ENCODE results near the gene CD200R1L. TPM values are rescaled to one million over a fixed set of nuclear protein-coding genes. Genes with fewer than 3 reads are reported as not detected.

The CD200R1L gene
- total and polyA plus RNA-seq, 2 of the 13 experiments (the other 11 are each of a cell fraction or from before 2014, with no cell fraction given) = not detected

DNA sequence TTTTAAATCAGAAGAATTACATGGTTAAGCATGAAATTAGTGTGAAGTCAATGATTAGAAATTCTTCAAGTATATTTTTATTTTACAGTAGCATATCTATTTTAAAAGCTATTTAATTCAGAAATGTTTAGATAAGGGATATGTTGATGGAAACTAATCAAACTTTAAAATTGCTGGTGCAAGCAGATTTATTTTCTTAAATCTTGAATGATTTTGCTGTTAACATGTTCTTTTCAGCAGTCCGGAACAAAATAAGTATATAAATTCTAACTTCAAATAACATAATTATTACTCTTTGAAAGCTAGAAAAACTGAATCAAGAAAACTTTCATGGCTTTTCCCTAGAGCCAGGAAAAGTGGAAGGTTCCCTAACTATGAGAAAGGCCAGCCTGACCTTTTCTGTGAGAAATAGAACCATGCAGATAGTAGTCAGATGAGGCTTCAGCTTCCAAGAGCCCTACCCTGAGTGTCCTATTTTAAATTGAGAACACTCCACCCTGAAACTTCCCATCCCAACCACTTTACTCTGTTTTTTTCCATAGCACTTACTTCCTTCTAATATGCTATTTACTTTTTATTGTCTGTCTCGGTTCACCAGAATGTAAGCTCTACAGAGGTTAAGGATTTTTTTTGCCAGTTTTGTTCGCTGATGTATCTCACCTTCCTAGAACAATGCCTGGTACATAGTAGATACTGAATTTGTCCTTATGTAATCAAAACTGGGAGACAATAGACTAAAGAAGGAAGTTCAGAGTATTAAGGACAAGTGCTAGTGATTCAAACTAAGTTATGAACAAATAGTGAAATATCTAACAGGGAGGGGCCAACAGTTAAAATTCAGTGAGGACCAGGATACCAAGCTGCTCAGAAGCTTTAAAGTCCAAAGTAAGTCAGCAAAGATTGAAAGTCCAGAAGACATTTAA, 66.8 kb downstream of the CD200R1L start:
- DNase-seq (ENCODE audit: low spot score) = no peak
- Histone ChIP-seq H3K4me1 (ENCODE audit: insufficient read depth, low read length) (no peaks in the 10 kb centered on the region), H3K9ac (ENCODE audit: insufficient read depth, low read depth, low read length) (no peak overlapping the region), H3K4me3 (replicated peaks in 1 of 3; ENCODE audit: insufficient read depth in 1 of 3, low read depth in 2 of 3, low read length in 3 of 3) (no peak overlapping the region), H4K20me1 (ENCODE audit: insufficient read depth, low read length) (no peaks in the 10 kb centered on the region), H3K27ac (ENCODE audit: extremely low read length, insufficient read depth, low read length) (no peak overlapping the region), H3K27me3 (ENCODE audit: control insufficient read depth in 1 of 2, insufficient read depth in 2 of 2, low read length in 2 of 2) (no peaks in the 10 kb centered on the region), H2AFZ (ENCODE audit: low read length) (no peak overlapping the region), H3K9me3 (ENCODE audit: low read length) (no peaks in the 10 kb centered on the region), H3K79me2 (ENCODE audit: insufficient read depth, low read length) (no peaks in the 10 kb centered on the region), H3K36me3 (replicated peaks in 1 of 2; ENCODE audit: control insufficient read depth in 1 of 2, insufficient read depth in 2 of 2, low read length in 2 of 2) (no peaks in the 10 kb centered on the region), H3K4me2 (ENCODE audit: low read depth, low read length) (no peak overlapping the region)
- no TSS peak for BruUV-seq (replicated peaks)
- TF ChIP-seq ZNF598 (CRISPR knock-in tag; IDR thresholded peaks at IDR 0.05; ENCODE audit: borderline replicate concordance) (no peak), MAFK (conservative IDR thresholded peaks at IDR 0.05 in 1 of 2, IDR thresholded peaks at IDR 0.05 in 1 of 2; ENCODE audit: low read length in 2 of 2) (peak in 1 of 2 experiments; percentile 34; a peak in 2 of 4 replicates)
- no peak for ATAC-seq
- in situ Hi-C loops (cut with HindIII; ENCODE audit: extremely low pct_ligation_motif_present, low pct_unique_long_range_greater_than_20kb) (no loop called here), intact Hi-C loops (cut with micrococcal nuclease; ENCODE audit: unreplicated experiment) (no loop called here)
- ChIA-PET CTCF (ENCODE audit: low intra/inter-chr PET ratio, low total read pairs) (no interaction called here), POLR2A (no interaction called here)
- FAIRE-seq = no peak
- WGBS (ENCODE audit: low lambda C conversion rate) = 12% methylated on average over 3 of the region's 3 CpGs

DNA sequence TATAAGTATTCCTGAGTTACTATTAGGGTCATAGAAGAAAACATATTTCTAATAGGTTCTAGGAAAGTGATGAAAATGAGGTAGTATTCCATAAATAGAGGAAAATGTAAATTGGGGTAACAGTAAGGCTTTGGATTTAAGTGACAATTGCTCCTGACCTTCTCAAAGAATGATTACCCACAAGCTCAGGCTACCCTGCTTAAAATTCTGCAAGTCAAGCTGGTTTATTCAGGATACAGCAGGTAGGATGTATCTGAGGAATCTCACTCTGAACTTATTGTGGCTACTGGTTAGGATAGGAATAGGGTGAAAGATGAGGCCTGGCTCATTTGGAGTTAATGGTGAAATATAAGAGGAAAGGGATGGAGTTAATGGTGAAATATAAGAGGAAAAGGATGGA, 67.7 kb downstream of the CD200R1L start:
- ATAC-seq (no peak), DNase-seq (ENCODE audit: low spot score) (no peak), FAIRE-seq (no peak)
- in situ Hi-C loops (cut with HindIII; ENCODE audit: extremely low pct_ligation_motif_present, low pct_unique_long_range_greater_than_20kb) = no loop called here
- no TSS peak for BruUV-seq (replicated peaks)
- no peaks in the 10 kb centered on the region for H3K79me2 ChIP-seq (ENCODE audit: insufficient read depth, low read length)
- intact Hi-C loops (cut with micrococcal nuclease; ENCODE audit: unreplicated experiment) = no loop called here
- H2AFZ ChIP-seq (ENCODE audit: low read length) = no peak overlapping the region
- H3K4me2 ChIP-seq (ENCODE audit: low read depth, low read length) = no peak overlapping the region
- H4K20me1 ChIP-seq (ENCODE audit: insufficient read depth, low read length) = no peaks in the 10 kb centered on the region
- POLR2A ChIA-PET = no interaction called here
- CTCF ChIA-PET (ENCODE audit: low intra/inter-chr PET ratio, low total read pairs) = no interaction called here
- no peaks in the 10 kb centered on the region for H3K36me3 ChIP-seq (replicated peaks in 1 of 2; ENCODE audit: control insufficient read depth in 1 of 2, insufficient read depth in 2 of 2, low read length in 2 of 2)
- H3K27me3 ChIP-seq (ENCODE audit: control insufficient read depth in 1 of 2, insufficient read depth in 2 of 2, low read length in 2 of 2) = no peaks in the 10 kb centered on the region
- H3K9me3 ChIP-seq (ENCODE audit: low read length) = no peaks in the 10 kb centered on the region
- no peak overlapping the region for H3K27ac ChIP-seq (ENCODE audit: extremely low read length, insufficient read depth, low read length)
- H3K4me3 ChIP-seq (replicated peaks in 1 of 3; ENCODE audit: insufficient read depth in 1 of 3, low read depth in 2 of 3, low read length in 3 of 3) = no peak overlapping the region
- no peak overlapping the region for H3K9ac ChIP-seq (ENCODE audit: insufficient read depth, low read depth, low read length)
- no peaks in the 10 kb centered on the region for H3K4me1 ChIP-seq (ENCODE audit: insufficient read depth, low read length)
- no peak for TF ChIP-seq GPN1 (CRISPR knock-in tag; IDR thresholded peaks at IDR 0.05; ENCODE audit: borderline replicate concordance)
- no peak for TF ChIP-seq ZNF83 (CRISPR knock-in tag; IDR thresholded peaks at IDR 0.05; ENCODE audit: borderline replicate concordance)
- TF ChIP-seq ZBTB8A (CRISPR knock-in tag; IDR thresholded peaks at IDR 0.05; ENCODE audit: borderline replicate concordance, low read depth) = no peak
- TF ChIP-seq ZNF775 (CRISPR knock-in tag; IDR thresholded peaks at IDR 0.05; ENCODE audit: borderline replicate concordance) = no peak
- TF ChIP-seq SALL2 (CRISPR knock-in tag; IDR thresholded peaks at IDR 0.05) = no peak
- no peak for TF ChIP-seq RXRA (CRISPR knock-in tag; IDR thresholded peaks at IDR 0.05)
- no peak for TF ChIP-seq KLF11 (CRISPR knock-in tag; IDR thresholded peaks at IDR 0.05)
- no peak for TF ChIP-seq ONECUT2 (CRISPR knock-in tag; IDR thresholded peaks at IDR 0.05)
- no peak for TF ChIP-seq ZNF101 (CRISPR knock-in tag; IDR thresholded peaks at IDR 0.05; ENCODE audit: borderline replicate concordance, low read depth)
- TF ChIP-seq, protein P1, sequence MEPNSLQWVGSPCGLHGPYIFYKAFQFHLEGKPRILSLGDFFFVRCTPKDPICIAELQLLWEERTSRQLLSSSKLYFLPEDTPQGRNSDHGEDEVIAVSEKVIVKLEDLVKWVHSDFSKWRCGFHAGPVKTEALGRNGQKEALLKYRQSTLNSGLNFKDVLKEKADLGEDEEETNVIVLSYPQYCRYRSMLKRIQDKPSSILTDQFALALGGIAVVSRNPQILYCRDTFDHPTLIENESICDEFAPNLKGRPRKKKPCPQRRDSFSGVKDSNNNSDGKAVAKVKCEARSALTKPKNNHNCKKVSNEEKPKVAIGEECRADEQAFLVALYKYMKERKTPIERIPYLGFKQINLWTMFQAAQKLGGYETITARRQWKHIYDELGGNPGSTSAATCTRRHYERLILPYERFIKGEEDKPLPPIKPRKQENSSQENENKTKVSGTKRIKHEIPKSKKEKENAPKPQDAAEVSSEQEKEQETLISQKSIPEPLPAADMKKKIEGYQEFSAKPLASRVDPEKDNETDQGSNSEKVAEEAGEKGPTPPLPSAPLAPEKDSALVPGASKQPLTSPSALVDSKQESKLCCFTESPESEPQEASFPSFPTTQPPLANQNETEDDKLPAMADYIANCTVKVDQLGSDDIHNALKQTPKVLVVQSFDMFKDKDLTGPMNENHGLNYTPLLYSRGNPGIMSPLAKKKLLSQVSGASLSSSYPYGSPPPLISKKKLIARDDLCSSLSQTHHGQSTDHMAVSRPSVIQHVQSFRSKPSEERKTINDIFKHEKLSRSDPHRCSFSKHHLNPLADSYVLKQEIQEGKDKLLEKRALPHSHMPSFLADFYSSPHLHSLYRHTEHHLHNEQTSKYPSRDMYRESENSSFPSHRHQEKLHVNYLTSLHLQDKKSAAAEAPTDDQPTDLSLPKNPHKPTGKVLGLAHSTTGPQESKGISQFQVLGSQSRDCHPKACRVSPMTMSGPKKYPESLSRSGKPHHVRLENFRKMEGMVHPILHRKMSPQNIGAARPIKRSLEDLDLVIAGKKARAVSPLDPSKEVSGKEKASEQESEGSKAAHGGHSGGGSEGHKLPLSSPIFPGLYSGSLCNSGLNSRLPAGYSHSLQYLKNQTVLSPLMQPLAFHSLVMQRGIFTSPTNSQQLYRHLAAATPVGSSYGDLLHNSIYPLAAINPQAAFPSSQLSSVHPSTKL (CRISPR knock-in tag; IDR thresholded peaks at IDR 0.05) = no peak
- no peak for TF ChIP-seq ZSCAN30 (CRISPR knock-in tag; IDR thresholded peaks at IDR 0.05)
- no peak for TF ChIP-seq ZNF543 (CRISPR knock-in tag; IDR thresholded peaks at IDR 0.05)
- no peak for TF ChIP-seq HNRNPK (IDR thresholded peaks at IDR 0.05; ENCODE audit: low read depth, low read length, poor library complexity, severe bottlenecking)
